NCI-H2171 treated with DMSO at 0.1 percent for 48 hours (cell line): ENCODE data around the gene DOP1A.
"Not testable (repeated sequence)": the region's sequence is repeated elsewhere in the genome, so short reads cannot be mapped to it uniquely, and the experiment has no call there.

Experiments used
- DNase-seq: peaks from one replicate; lab custom pipeline; 2025; lab: John Stamatoyannopoulos, UW

DOP1A gene

GRCh38 chr6:83151114-83151513, 83.6 kb downstream of the DOP1A start:
- DNase-seq: no peak

- no peak for DNase-seq
Measured at GRCh38 chr6:83152913-83153312, 85.4 kb downstream of the DOP1A start.

- no peak for DNase-seq
Measured at GRCh38 chr6:83153883-83154521, 86.5 kb downstream of the DOP1A start.

GRCh38 chr6:83155794-83156193, 88.3 kb downstream of the DOP1A start:
- no peak for DNase-seq

- DNase-seq: no peak
Measured at GRCh38 chr6:83160167-83160566, 92.7 kb downstream of the DOP1A start.

- DNase-seq: no peak
Measured at GRCh38 chr6:83167726-83168278, 100.3 kb downstream of the DOP1A start.

GRCh38 chr6:83168556-83168955, 101.1 kb downstream of the DOP1A start:
- DNase-seq: no peak

- no peak for DNase-seq
Measured at GRCh38 chr6:83169106-83169505, 101.6 kb downstream of the DOP1A start.

GRCh38 chr6:83169511-83169910, 102.0 kb downstream of the DOP1A start:
- DNase-seq: no peak

GRCh38 chr6:83176246-83176645, 108.8 kb downstream of the DOP1A start:
- DNase-seq: no peak

- no peak for DNase-seq
Measured at GRCh38 chr6:83180426-83180950, 113.0 kb downstream of the DOP1A start.

- DNase-seq: no peak
Measured at GRCh38 chr6:83182114-83182513, 114.6 kb downstream of the DOP1A start.

- no peak for DNase-seq
Measured at GRCh38 chr6:83183082-83183828, 115.8 kb downstream of the DOP1A start.

- no peak for DNase-seq
Measured at GRCh38 chr6:83185096-83185495, 117.6 kb downstream of the DOP1A start.

GRCh38 chr6:83188501-83188900, 121.0 kb downstream of the DOP1A start:
- no peak for DNase-seq

GRCh38 chr6:83190626-83191025, 123.2 kb downstream of the DOP1A start:
- no peak for DNase-seq

GRCh38 chr6:83191974-83192373, 124.5 kb downstream of the DOP1A start:
- not testable (repeated sequence) for DNase-seq

GRCh38 chr6:83192456-83192855, 125.0 kb downstream of the DOP1A start:
- DNase-seq: no peak

- peak; percentile 77 for DNase-seq
Measured at GRCh38 chr6:83192871-83193746, 125.6 kb downstream of the DOP1A start, which contains the start of the genes PGM3 and RWDD2A. Gene PGM3, minus strand, starts transcription at chr6:83193265. Its CDS starts 2,253 bp downstream, at chr6:83191012. Gene RWDD2A, plus strand, starts transcription at chr6:83193357. Its CDS starts 1,095 bp downstream, at chr6:83194452.

GRCh38 chr6:83193747-83194566, 126.5 kb downstream of the DOP1A start:
- peak; percentile 35 for DNase-seq
